ENCODE data around the gene ITGA2.

The ITGA2 gene

GRCh38 chr5:52988335-52989024 lies 672 bp upstream of the ITGA2 start:
- DNase-seq (ENCODE audit: insufficient read length, low spot score) (no peak), FAIRE-seq (no peak)

- FAIRE-seq (no peak), DNase-seq (ENCODE audit: insufficient read length, low spot score) (no peak)
Observed at GRCh38 chr5:52989781-52990527, 802 bp downstream of the ITGA2 start.

- FAIRE-seq (no peak), DNase-seq (ENCODE audit: insufficient read length, low spot score) (no peak)
Observed at GRCh38 chr5:52990528-52990925, 1.4 kb downstream of the ITGA2 start.

GRCh38 chr5:52993367-52993766 lies 4.2 kb downstream of the ITGA2 start:
- FAIRE-seq (no peak), DNase-seq (ENCODE audit: insufficient read length, low spot score) (no peak)

DNA sequence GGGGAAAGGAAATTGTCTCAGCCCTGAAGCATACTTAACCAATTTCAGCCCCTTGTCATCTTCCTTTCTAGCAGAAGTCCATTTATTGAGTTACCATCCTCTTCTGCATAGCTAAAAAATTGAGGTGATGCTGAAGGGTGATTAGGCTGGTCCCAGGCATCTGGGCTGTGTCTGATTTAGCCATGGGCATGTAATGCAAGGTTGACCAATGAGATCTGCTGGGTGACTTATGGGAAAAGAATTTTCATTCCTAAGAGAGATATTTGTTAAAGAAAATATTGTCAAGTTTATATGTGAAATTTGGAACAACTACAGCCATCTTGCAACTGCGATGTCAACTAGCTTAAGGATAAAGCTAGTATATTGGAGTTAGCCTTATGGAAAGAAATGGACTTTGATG lies 5.1 kb downstream of the ITGA2 start:
- FAIRE-seq (no peak), DNase-seq (ENCODE audit: insufficient read length, low spot score) (no peak)

DNA sequence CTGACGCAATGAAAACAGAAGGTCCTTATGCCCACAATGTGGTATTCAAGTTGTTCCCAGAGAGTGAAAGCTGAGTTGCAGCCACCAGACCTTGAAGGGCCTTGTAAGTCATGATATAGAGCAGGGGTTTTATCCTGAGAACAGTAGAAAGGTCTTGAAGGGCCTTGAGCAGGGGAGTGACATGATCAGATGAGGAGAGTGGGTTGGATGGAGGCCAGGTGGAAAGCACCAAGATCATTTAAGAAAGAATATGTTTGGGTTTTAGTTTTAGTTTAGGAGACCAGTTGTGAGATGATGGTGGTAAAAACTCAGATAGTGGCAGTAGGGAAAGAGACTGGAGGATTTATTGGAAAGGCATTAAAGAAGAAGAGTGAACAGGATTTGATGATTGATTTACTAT lies 5.9 kb downstream of the ITGA2 start:
- FAIRE-seq (no peak), DNase-seq (ENCODE audit: insufficient read length, low spot score) (no peak)

DNA sequence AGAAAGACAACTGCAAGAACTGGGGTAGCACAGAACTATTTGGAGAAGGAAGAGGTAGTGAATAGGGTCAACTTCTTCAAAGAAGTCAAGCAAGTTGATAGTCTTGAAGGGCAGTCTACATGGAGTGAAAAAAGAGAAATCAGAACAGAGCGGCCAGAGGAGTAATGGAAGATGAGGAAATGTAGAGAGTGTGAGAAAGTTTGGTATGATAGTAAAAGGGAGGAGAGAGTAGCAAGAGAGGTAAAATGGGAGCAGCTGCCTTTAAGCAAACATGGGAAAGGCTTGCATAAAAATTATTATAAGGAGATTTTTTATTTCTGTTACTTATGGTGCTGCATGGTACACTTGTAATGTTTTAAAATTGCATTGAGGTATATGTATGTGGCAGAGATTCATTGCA lies 6.8 kb downstream of the ITGA2 start:
- FAIRE-seq (no peak), DNase-seq (ENCODE audit: insufficient read length, low spot score) (no peak)

GRCh38 chr5:52996979-52997378 lies 7.8 kb downstream of the ITGA2 start:
- FAIRE-seq, result no peak
- DNase-seq (ENCODE audit: insufficient read length, low spot score), result no peak

DNA sequence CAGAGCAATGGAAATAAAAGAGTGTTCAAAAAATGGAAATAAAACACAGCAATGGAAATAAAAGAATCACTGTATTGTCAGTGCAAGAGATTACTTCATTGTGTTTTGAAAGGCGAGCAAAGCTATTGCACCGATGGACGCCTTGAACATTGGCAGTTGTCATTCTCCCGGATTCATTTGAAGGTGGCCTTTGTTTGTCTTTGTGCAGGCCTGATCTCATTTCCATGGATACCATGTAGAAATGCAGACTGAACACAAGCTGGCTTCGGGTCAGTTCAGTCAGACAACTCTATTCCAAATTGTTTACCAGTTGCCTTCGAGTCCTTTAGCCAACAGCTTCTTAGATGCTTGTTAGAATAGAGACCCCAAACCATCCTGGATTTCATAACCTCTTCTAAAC lies 8.3 kb downstream of the ITGA2 start:
- FAIRE-seq (no peak), DNase-seq (ENCODE audit: insufficient read length, low spot score) (no peak)

DNA sequence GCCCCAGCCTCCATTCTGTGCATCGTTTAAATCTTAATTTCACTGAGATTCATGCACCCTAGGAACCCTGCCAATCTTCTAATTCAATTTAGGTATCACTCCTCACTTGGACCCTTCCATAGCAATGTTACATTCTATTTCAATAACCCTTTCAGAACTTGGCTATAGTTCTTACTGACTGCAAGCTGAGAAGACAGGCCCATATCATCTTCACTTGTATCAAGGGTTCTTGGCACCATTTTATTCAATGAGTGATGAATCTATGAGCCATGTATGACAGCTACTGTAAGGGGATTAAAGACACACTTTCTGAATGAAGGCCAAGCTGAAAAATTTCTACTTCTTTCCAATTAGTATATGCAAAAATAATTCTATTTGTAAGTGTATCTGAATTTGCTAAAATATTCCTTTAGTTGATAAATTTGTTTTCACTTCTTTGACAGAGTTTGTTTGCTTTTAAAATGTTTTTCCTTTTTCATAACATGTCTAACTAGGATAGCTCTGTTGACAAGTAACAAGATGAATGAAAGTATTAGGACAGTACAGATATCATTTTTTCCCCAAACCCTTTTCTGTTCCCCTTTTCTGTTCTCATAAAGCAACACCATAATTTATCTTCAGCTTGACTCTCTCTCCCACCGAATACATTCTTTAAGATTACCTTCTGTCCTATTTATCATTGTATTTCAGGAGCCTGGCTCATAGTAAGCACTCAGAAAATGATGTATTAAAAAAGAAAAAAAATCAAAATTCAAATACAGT lies 9.6 kb downstream of the ITGA2 start:
- FAIRE-seq (no peak), DNase-seq (ENCODE audit: insufficient read length, low spot score) (no peak)

DNA sequence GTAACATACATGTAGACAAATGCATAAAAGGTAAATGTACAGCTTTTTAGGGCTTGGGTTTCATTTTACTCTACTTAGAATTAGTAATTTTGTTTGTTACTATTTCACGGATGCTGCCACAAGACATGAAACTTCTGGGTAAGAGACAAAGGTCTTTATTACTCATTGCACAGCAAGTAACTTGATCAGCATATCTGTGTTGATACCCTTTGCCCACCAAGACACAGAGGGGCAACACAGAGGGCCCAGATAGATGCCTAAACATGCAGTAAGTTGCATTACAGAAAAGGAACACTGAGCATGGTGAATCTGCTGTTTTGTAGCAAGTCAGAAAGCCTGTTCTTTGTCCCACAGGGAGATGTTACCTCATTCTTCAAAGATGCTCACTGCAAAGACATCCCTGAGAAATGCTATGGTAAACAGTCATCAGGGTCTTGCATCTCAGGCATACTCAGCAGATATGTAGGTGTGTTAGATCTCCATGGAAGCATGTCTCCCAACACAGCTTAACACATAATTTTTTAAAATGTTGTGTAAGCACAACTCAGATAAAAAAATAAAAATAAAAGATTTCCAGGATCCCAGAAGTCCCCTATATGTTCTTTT lies 10.3 kb downstream of the ITGA2 start:
- FAIRE-seq, result no peak

DNA sequence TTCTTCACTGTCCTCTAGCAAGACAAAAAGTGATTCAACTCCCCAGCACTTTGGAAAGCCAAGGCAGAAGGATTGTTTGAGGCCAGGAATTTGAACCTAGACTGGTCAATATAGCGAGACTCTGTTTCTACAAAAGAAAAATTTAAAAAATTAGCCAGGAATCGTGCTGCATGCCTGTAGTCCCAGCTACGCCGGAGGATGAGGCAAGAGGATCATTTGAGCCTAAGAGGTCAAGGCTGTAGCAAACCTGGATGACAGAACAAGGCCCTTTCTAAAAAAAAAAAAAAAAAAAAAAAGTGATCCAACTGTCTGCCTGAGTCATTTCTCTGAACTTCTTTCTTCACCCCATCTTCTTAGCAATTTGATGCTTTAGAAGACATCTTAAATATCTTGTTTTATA lies 12.4 kb downstream of the ITGA2 start:
- no peak for FAIRE-seq
- no peak for DNase-seq (ENCODE audit: insufficient read length, low spot score)

More for the DNA sequence above, 10.3 kb downstream of the ITGA2 start:
- DNase-seq (ENCODE audit: insufficient read length, low spot score), result no peak

DNA sequence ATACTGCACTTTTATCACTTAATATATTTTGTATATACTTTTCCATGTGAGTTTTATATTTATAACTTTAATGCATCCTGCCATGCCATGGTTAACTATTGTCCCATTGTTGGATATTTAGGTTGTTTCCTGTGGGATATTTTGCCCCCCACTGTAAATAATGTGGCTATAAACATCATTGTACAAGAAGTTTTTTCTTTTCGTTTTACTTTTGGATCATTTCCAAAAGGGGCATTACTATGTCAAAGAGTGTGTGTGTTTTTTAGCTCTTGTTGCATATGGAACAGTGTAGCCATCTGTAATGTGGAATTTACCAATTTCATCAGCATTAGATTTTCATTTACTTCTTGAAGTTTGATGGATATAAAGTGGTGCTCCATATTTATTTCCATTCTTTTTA lies 13.3 kb downstream of the ITGA2 start:
- DNase-seq (ENCODE audit: insufficient read length, low spot score) (no peak), FAIRE-seq (no peak)

DNA sequence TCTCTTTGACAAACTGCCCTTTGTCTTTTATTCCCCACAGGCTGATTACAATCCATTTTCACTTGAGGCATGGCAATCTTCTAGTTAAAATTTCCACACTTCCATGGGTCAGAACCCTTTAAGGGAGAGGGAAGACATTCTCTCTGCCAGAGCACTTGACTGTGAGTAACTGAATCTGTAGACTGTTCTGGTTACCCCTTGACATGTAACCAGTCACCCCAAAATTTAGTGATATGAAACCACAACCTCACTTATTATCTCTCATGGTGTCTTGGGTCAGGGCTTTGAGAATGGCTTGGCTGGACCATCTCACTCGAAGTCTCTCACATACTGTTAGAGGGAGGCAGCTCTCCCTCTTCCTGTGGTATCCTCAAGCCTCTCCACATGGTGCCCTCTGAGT lies 14.0 kb downstream of the ITGA2 start:
- DNase-seq (ENCODE audit: insufficient read length, low spot score) (no peak), FAIRE-seq (no peak)

DNA sequence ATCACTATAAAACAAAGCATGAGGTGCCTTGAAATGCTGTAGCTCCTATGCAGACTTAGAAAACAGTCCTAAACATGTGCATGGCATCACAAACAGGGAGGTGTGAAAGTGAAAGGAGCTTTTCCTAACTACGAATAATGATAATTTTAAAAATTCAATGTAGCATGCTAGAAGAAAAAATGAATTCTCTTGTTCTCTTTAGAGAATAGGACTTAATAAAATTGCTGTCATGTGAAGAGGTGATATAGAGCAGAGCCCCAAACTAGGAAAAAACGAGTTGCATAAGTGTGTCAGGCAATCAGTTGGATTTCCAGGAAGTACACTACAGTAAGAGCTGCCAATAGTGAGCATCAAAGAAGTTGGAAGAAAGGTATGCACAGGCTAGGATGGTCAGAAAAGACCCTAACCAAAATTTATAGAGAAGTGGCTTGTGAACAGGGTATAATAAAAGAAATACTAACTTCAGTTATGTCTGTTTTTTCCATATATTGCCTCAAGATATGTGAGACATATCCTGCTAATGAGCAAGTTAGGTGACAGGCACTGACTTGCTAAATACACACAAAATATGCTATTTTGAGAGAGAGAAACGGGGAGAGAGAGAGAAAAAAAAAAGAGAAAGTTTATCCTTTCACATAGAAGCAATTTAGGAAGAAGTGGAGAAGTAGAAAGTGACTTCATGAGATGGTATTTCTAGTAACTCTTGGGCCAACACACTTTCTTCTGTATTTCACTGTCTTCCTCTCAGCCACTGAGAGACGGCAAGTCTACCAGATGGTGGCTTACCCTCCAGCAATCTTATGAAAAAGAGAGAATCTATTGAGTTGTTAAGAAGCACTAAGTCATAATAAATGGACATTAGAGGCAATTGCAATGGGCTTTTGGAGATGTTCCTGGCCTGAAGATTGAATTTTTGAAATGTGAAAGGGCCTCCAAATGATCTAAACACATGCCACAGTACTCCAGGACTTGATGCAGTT lies 18.0 kb downstream of the ITGA2 start:
- no peak for DNase-seq (ENCODE audit: insufficient read length, low spot score)
- FAIRE-seq, result peak; percentile 54

- FAIRE-seq (no peak), DNase-seq (ENCODE audit: insufficient read length, low spot score) (no peak)
Observed at GRCh38 chr5:53008751-53009150, 19.6 kb downstream of the ITGA2 start.

DNA sequence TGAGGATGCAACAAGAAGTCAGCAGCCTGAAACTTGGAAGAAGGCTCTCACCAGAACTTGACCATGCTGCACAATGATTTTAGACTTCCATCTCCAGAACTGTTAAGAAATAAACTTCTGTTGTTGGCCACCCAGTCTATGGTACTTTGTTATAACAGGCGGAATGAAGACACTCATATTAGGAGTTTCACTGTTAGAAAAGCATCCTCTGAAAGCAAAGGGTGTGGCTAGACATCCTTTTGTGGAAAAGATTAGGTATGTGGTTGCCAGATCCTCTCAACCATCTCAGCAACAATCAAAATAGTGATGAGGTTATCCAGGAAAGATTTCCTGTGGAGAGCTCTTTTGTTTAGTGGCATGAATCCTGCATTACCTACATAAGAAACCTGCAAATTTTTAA lies 20.7 kb downstream of the ITGA2 start:
- FAIRE-seq (no peak), DNase-seq (ENCODE audit: insufficient read length, low spot score) (no peak)

- no peak for DNase-seq (ENCODE audit: insufficient read length, low spot score)
Observed at GRCh38 chr5:53010814-53011213, 21.7 kb downstream of the ITGA2 start.

DNA sequence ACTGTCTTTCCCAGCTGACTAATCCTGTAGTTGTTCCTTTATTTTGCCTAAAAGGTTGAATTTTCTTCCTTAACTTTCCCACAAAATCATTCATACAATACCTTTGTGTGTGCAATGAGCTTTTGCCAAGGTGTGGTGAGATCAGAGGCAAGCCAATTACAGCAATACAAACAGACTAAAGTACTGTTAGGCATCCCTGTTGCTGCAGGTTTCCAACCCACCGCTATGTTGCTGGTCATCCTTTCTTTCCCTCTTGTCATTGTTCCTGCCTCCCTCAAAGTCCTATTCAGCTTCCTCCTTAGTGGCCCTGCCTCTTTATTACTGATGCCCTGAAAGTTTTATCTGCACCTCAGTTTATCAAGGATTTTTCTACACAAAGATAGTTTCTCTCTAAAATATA lies 22.1 kb downstream of the ITGA2 start:
- FAIRE-seq, result no peak
- DNase-seq (ENCODE audit: insufficient read length, low spot score), result no peak

More at GRCh38 chr5:53010814-53011213, 21.7 kb downstream of the ITGA2 start:
- no peak for FAIRE-seq

- no peak for FAIRE-seq
- DNase-seq (ENCODE audit: insufficient read length, low spot score), result no peak
Observed at GRCh38 chr5:53013857-53014256, 24.7 kb downstream of the ITGA2 start.

All from GM19239 (cell line).